Muscle layer of colon (tissue), 2 donors: ENCODE results near the gene LAMA4.
A peak's percentile ranks its signal among the peaks of the same experiment; 100 is the strongest.

ENCODE experiments used
- H3K27ac ChIP-seq: one replicate; pipeline ENCODE4 v1.7.0; 2013; ENCODE audit warnings: low read depth, mild to moderate bottlenecking, low read length, moderate library complexity
- H3K27me3 ChIP-seq, 2 donors: one replicate each; pipeline ENCODE4 v1.7.0; 2013; ENCODE audit warnings: low read length in 2 of 2, mild to moderate bottlenecking in 2 of 2; ENCODE audit not compliant: insufficient read depth in 2 of 2, control insufficient read depth in 1 of 2
- H3K36me3 ChIP-seq: one replicate; pipeline ENCODE4 v1.7.0; 2013; ENCODE audit warnings: mild to moderate bottlenecking, low read length; ENCODE audit not compliant: insufficient read depth
- H3K4me1 ChIP-seq: one replicate; pipeline ENCODE4 v1.7.0; 2013; ENCODE audit warnings: mild to moderate bottlenecking, low read length; ENCODE audit not compliant: insufficient read depth
- H3K4me3 ChIP-seq, 2 donors: one replicate each; pipeline ENCODE4 v1.7.0; 2013; ENCODE audit warnings: low read length in 2 of 2, low read depth in 1 of 2, mild to moderate bottlenecking in 1 of 2, moderate library complexity in 1 of 2
- H3K9ac ChIP-seq: one replicate; pipeline ENCODE4 v1.7.0; 2013; ENCODE audit warnings: low read length
- H3K9me3 ChIP-seq: one replicate; pipeline ENCODE4 v1.7.0; 2013; ENCODE audit warnings: mild to moderate bottlenecking, low read length
- donor health status: abdominal sarcoma.
- donor health status: Adenocarcinoma of cecum.

The LAMA4 gene

GRCh38 chr6:112221981-112222852 lies 32.1 kb downstream of the LAMA4 start:
- no peaks in the 10 kb centered on the region for H3K27me3 ChIP-seq
- no peaks in the 10 kb centered on the region for H3K36me3 ChIP-seq
- H3K4me1 ChIP-seq = peaks cover 81% of the 10 kb centered on the region
- H3K27ac ChIP-seq = peak overlapping the region; percentile 96
- no peaks in the 10 kb centered on the region for H3K9me3 ChIP-seq
- H3K9ac ChIP-seq = no peak overlapping the region
- H3K4me3 ChIP-seq = no peak overlapping the region

- peak overlapping the region; percentile 96 for H3K27ac ChIP-seq
Observed at GRCh38 chr6:112221561-112221960, 32.8 kb downstream of the LAMA4 start.

GRCh38 chr6:112218563-112218962 lies 35.8 kb downstream of the LAMA4 start:
- Histone ChIP-seq H3K9me3 (no peaks in the 10 kb centered on the region), H3K36me3 (peaks cover 23% of the 10 kb centered on the region), H3K27me3 (no peaks in the 10 kb centered on the region), H3K9ac (no peak overlapping the region), H3K4me1 (peaks cover 71% of the 10 kb centered on the region), H3K27ac (peak overlapping the region; percentile 64), H3K4me3 (no peak overlapping the region)

More at GRCh38 chr6:112221561-112221960, 32.8 kb downstream of the LAMA4 start:
- Histone ChIP-seq H3K27me3 (no peaks in the 10 kb centered on the region), H3K9me3 (no peaks in the 10 kb centered on the region), H3K36me3 (no peaks in the 10 kb centered on the region), H3K4me1 (peaks cover 84% of the 10 kb centered on the region), H3K9ac (no peak overlapping the region), H3K4me3 (no peak overlapping the region)

GRCh38 chr6:112216662-112217551 lies 37.5 kb downstream of the LAMA4 start:
- H3K27me3 ChIP-seq = no peaks in the 10 kb centered on the region
- peak overlapping the region; percentile 4 to 7 for H3K4me3 ChIP-seq
- peak overlapping the region; percentile 64 for H3K27ac ChIP-seq
- H3K9ac ChIP-seq = no peak overlapping the region
- peaks cover 37% of the 10 kb centered on the region for H3K36me3 ChIP-seq
- H3K9me3 ChIP-seq = no peaks in the 10 kb centered on the region
- peaks cover 55% of the 10 kb centered on the region for H3K4me1 ChIP-seq

GRCh38 chr6:112215488-112216284 lies 38.7 kb downstream of the LAMA4 start:
- H3K36me3 ChIP-seq = peaks cover 43% of the 10 kb centered on the region
- no peak overlapping the region for H3K27ac ChIP-seq
- H3K27me3 ChIP-seq = no peaks in the 10 kb centered on the region
- peaks cover 44% of the 10 kb centered on the region for H3K4me1 ChIP-seq
- H3K9me3 ChIP-seq = no peaks in the 10 kb centered on the region
- H3K9ac ChIP-seq = no peak overlapping the region
- no peak overlapping the region for H3K4me3 ChIP-seq

- Histone ChIP-seq H3K27me3 (no peaks in the 10 kb centered on the region), H3K9ac (no peak overlapping the region), H3K4me3 (no peak overlapping the region), H3K9me3 (no peaks in the 10 kb centered on the region), H3K27ac (no peak overlapping the region), H3K36me3 (peaks cover 43% of the 10 kb centered on the region), H3K4me1 (peaks cover 50% of the 10 kb centered on the region)
Observed at GRCh38 chr6:112214739-112215269, 39.6 kb downstream of the LAMA4 start.

- Histone ChIP-seq H3K36me3 (peaks cover 56% of the 10 kb centered on the region), H3K4me1 (peaks cover 26% of the 10 kb centered on the region), H3K4me3 (no peak overlapping the region), H3K27ac (no peak overlapping the region), H3K9me3 (no peaks in the 10 kb centered on the region), H3K27me3 (no peaks in the 10 kb centered on the region), H3K9ac (no peak overlapping the region)
Observed at GRCh38 chr6:112210852-112211251, 43.5 kb downstream of the LAMA4 start.

- H3K4me3 ChIP-seq = no peak overlapping the region
- peaks cover 37% of the 10 kb centered on the region for H3K4me1 ChIP-seq
- H3K36me3 ChIP-seq = peaks cover 57% of the 10 kb centered on the region
- no peaks in the 10 kb centered on the region for H3K9me3 ChIP-seq
- no peak overlapping the region for H3K27ac ChIP-seq
- no peak overlapping the region for H3K9ac ChIP-seq
- no peaks in the 10 kb centered on the region for H3K27me3 ChIP-seq
Observed at GRCh38 chr6:112209131-112209530, 45.2 kb downstream of the LAMA4 start.

- H3K27me3 ChIP-seq = no peaks in the 10 kb centered on the region
- peaks cover 50% of the 10 kb centered on the region for H3K4me1 ChIP-seq
- peaks cover 52% of the 10 kb centered on the region for H3K36me3 ChIP-seq
- H3K4me3 ChIP-seq = no peak overlapping the region
- no peak overlapping the region for H3K27ac ChIP-seq
- no peaks in the 10 kb centered on the region for H3K9me3 ChIP-seq
- H3K9ac ChIP-seq = no peak overlapping the region
Observed at GRCh38 chr6:112207776-112208175, 46.6 kb downstream of the LAMA4 start.

GRCh38 chr6:112207131-112207530 lies 47.2 kb downstream of the LAMA4 start:
- Histone ChIP-seq H3K36me3 (peaks cover 54% of the 10 kb centered on the region), H3K27me3 (no peaks in the 10 kb centered on the region), H3K27ac (no peak overlapping the region), H3K4me3 (no peak overlapping the region), H3K9ac (no peak overlapping the region), H3K4me1 (peaks cover 53% of the 10 kb centered on the region), H3K9me3 (no peaks in the 10 kb centered on the region)

GRCh38 chr6:112206110-112206458 lies 48.3 kb downstream of the LAMA4 start:
- Histone ChIP-seq H3K36me3 (peaks cover 56% of the 10 kb centered on the region), H3K9ac (no peak overlapping the region), H3K4me3 (no peak overlapping the region), H3K4me1 (peaks cover 53% of the 10 kb centered on the region), H3K9me3 (no peaks in the 10 kb centered on the region), H3K27ac (no peak overlapping the region), H3K27me3 (no peaks in the 10 kb centered on the region)
